ENCODE measurements around the gene APP. TPM values are rescaled to one million over a fixed set of nuclear protein-coding genes. Genes with fewer than 3 reads are reported as not detected.

The APP gene
- total and polyA plus RNA-seq, 2 of the 13 experiments (the other 11 are each of a cell fraction or from before 2014, with no cell fraction given) = 70.6 to 262 TPM

DNA sequence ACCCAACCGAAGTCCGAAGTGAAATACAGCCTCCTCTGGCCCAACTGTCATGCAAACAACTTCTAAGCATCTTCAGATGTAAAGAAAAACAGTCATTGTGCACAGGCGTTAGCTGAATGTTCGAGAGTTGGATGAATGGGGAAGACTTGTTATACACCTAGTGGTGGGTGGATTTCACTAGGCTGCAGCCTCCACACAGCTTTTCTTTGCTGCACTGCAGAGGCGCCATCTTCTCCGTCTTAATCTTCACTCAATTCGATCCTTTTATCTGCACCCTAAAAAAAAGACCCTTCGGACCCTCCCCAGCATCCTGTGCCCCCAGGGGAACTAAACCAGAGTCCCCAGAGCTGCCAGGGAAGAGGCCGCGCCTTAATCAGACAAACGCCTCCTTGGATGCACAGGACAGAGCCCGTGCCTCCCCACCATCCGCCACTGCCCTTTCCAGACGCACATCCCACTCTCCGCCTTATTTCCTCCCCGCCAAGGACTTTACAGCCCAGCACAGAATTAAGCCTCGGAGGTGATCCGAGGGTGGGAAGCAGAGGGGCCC, 1.4 kb downstream of the APP start (continued):
- TF ChIP-seq, protein P1, sequence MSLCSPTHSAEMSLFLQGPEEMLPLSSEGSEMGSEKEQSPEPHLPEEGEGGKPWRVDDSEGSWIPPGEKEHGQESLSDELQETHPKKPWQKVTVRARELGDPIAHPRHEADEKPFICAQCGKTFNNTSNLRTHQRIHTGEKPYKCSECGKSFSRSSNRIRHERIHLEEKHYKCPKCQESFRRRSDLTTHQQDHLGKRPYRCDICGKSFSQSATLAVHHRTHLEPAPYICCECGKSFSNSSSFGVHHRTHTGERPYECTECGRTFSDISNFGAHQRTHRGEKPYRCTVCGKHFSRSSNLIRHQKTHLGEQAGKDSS (CRISPR knock-in tag; IDR thresholded peaks at IDR 0.05; ENCODE audit: borderline replicate concordance, low read depth) = no peak
- TF ChIP-seq YEATS2 (CRISPR knock-in tag; IDR thresholded peaks at IDR 0.05; ENCODE audit: borderline replicate concordance) (no peak), ERF (CRISPR knock-in tag; IDR thresholded peaks at IDR 0.05) (no peak), FOXA1 (IDR thresholded peaks at IDR 0.05) (no peak), FOXA1 (CRISPR knock-in tag; IDR thresholded peaks at IDR 0.05) (no peak), NBN (conservative IDR thresholded peaks at IDR 0.05) (no peak), ZNF510 (CRISPR knock-in tag; IDR thresholded peaks at IDR 0.05; ENCODE audit: low read depth) (no peak), HES4 (CRISPR knock-in tag; IDR thresholded peaks at IDR 0.05; ENCODE audit: borderline replicate concordance) (no peak), ZNF788 (CRISPR knock-in tag; IDR thresholded peaks at IDR 0.05; ENCODE audit: borderline replicate concordance) (no peak), ZNF335 (CRISPR knock-in tag; IDR thresholded peaks at IDR 0.05) (no peak), HDAC1 (CRISPR knock-in tag; IDR thresholded peaks at IDR 0.05) (0 out of 2 replicates have a peak, but pooled peaks have one; percentile 33), SAP130 (CRISPR knock-in tag; IDR thresholded peaks at IDR 0.05; ENCODE audit: low read depth) (peak; percentile 10), ZNF317 (CRISPR knock-in tag; IDR thresholded peaks at IDR 0.05) (no peak), GATA4 (IDR thresholded peaks at IDR 0.05; ENCODE audit: borderline replicate concordance, low read depth) (no peak), KLF11 (CRISPR knock-in tag; IDR thresholded peaks at IDR 0.05) (no peak), TRIM24 (CRISPR knock-in tag; IDR thresholded peaks at IDR 0.05) (no peak), LCORL (IDR thresholded peaks at IDR 0.05) (no peak), LCORL (CRISPR knock-in tag; IDR thresholded peaks at IDR 0.05) (no peak), ZNF605 (CRISPR knock-in tag; IDR thresholded peaks at IDR 0.05) (no peak)
- TF ChIP-seq, protein P2, sequence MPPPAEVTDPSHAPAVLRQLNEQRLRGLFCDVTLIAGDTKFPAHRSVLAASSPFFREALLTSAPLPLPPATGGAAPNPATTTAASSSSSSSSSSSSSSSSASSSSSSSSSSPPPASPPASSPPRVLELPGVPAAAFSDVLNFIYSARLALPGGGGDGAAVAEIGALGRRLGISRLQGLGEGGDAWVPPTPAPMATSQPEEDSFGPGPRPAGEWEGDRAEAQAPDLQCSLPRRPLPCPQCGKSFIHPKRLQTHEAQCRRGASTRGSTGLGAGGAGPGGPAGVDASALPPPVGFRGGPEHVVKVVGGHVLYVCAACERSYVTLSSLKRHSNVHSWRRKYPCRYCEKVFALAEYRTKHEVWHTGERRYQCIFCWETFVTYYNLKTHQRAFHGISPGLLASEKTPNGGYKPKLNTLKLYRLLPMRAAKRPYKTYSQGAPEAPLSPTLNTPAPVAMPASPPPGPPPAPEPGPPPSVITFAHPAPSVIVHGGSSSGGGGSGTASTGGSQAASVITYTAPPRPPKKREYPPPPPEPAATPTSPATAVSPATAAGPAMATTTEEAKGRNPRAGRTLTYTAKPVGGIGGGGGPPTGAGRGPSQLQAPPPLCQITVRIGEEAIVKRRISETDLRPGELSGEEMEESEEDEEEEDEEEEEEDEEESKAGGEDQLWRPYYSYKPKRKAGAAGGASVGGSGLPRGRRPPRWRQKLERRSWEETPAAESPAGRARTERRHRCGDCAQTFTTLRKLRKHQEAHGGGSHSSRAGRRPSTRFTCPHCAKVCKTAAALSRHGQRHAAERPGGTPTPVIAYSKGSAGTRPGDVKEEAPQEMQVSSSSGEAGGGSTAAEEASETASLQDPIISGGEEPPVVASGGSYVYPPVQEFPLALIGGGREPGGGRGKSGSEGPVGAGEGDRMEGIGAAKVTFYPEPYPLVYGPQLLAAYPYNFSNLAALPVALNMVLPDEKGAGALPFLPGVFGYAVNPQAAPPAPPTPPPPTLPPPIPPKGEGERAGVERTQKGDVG (CRISPR knock-in tag; IDR thresholded peaks at IDR 0.05; ENCODE audit: borderline replicate concordance) = no peak
- TF ChIP-seq, protein P3, sequence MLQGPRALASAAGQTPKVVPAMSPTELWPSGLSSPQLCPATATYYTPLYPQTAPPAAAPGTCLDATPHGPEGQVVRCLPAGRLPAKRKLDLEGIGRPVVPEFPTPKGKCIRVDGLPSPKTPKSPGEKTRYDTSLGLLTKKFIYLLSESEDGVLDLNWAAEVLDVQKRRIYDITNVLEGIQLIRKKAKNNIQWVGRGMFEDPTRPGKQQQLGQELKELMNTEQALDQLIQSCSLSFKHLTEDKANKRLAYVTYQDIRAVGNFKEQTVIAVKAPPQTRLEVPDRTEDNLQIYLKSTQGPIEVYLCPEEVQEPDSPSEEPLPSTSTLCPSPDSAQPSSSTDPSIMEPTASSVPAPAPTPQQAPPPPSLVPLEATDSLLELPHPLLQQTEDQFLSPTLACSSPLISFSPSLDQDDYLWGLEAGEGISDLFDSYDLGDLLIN (CRISPR knock-in tag; IDR thresholded peaks at IDR 0.05; ENCODE audit: borderline replicate concordance) = no peak
- TF ChIP-seq, protein P4, sequence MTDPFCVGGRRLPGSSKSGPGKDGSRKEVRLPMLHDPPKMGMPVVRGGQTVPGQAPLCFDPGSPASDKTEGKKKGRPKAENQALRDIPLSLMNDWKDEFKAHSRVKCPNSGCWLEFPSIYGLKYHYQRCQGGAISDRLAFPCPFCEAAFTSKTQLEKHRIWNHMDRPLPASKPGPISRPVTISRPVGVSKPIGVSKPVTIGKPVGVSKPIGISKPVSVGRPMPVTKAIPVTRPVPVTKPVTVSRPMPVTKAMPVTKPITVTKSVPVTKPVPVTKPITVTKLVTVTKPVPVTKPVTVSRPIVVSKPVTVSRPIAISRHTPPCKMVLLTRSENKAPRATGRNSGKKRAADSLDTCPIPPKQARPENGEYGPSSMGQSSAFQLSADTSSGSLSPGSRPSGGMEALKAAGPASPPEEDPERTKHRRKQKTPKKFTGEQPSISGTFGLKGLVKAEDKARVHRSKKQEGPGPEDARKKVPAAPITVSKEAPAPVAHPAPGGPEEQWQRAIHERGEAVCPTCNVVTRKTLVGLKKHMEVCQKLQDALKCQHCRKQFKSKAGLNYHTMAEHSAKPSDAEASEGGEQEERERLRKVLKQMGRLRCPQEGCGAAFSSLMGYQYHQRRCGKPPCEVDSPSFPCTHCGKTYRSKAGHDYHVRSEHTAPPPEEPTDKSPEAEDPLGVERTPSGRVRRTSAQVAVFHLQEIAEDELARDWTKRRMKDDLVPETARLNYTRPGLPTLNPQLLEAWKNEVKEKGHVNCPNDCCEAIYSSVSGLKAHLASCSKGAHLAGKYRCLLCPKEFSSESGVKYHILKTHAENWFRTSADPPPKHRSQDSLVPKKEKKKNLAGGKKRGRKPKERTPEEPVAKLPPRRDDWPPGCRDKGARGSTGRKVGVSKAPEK (CRISPR knock-in tag; IDR thresholded peaks at IDR 0.05; ENCODE audit: borderline replicate concordance) = no peak
- TF ChIP-seq, protein P5, sequence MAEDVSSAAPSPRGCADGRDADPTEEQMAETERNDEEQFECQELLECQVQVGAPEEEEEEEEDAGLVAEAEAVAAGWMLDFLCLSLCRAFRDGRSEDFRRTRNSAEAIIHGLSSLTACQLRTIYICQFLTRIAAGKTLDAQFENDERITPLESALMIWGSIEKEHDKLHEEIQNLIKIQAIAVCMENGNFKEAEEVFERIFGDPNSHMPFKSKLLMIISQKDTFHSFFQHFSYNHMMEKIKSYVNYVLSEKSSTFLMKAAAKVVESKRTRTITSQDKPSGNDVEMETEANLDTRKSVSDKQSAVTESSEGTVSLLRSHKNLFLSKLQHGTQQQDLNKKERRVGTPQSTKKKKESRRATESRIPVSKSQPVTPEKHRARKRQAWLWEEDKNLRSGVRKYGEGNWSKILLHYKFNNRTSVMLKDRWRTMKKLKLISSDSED (CRISPR knock-in tag; IDR thresholded peaks at IDR 0.05) = no peak

Data from HepG2 (cell line).